ENCODE results near the gene RTP3. TPM values are rescaled to one million over a fixed set of nuclear protein-coding genes. Genes with fewer than 3 reads are reported as not detected.

The RTP3 gene
- total and polyA plus RNA-seq, 2 experiments from 2014 or later: 0.16 TPM; not detected in 1

DNA sequence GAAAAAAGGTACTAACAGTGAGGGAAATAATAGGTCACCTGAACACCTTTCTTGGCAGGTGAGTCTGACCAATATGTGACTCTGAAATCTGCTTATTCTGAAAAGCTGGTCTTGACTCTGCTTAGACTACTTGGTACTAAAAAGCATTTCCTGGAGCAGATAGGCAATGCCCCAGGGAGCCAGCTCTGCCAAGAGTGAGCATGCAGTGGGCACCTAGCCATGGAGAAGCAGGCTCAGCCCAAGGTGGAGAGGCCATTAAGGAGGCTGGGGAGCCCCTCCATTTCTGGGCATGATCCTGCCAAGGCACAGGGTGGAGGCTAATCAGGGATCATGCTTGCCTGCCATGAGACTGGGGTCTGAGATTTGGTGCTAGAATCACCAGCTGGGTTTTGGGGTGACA is 31.5 kb upstream of the RTP3 start:
- H3K4me2 ChIP-seq: no peak overlapping the region
- Mint-ChIP-seq H3K4me1 (peaks cover 2% of the 10 kb centered on the region), H3K27me3 (ENCODE audit: insufficient read depth, low read depth, poor library complexity) (peaks cover 21% of the 10 kb centered on the region), H3K4me3 (no peak overlapping the region), H3K27ac (no peak overlapping the region), H3K36me3 (ENCODE audit: low read depth) (no peaks in the 10 kb centered on the region), H3K9me3 (no peaks in the 10 kb centered on the region; the same call in 1 of the 3 replicates)
- H3K4me3 ChIP-seq: no peak overlapping the region
- no peak overlapping the region for H3K27ac ChIP-seq (ENCODE audit: low read depth)
- no peaks in the 10 kb centered on the region for H3F3A ChIP-seq (replicated peaks; ENCODE audit: low read depth)
- H2AFZ ChIP-seq: no peak overlapping the region
- TF ChIP-seq STAT1 (IDR thresholded peaks at IDR 0.05; ENCODE audit: unreplicated experiment) (no peak), JUNB (IDR thresholded peaks at IDR 0.05; ENCODE audit: unreplicated experiment) (no peak), ZNF331 (CRISPR knock-in tag; IDR thresholded peaks at IDR 0.05; ENCODE audit: low read depth) (no peak), EZH2 (IDR thresholded peaks at IDR 0.05; ENCODE audit: low read depth, unreplicated experiment) (no peak), ZNF114 (CRISPR knock-in tag; IDR thresholded peaks at IDR 0.05) (no peak), EZH2phosphoT487 (IDR thresholded peaks at IDR 0.05; ENCODE audit: unreplicated experiment) (no peak), POLR2AphosphoS5 (IDR thresholded peaks at IDR 0.05; ENCODE audit: low read depth) (no peak), NANOG (IDR thresholded peaks at IDR 0.05; ENCODE audit: borderline replicate concordance) (no peak), CREB1 (CRISPR knock-in tag; IDR thresholded peaks at IDR 0.05; ENCODE audit: low read depth) (no peak)
- TF ChIP-seq, protein P1, sequence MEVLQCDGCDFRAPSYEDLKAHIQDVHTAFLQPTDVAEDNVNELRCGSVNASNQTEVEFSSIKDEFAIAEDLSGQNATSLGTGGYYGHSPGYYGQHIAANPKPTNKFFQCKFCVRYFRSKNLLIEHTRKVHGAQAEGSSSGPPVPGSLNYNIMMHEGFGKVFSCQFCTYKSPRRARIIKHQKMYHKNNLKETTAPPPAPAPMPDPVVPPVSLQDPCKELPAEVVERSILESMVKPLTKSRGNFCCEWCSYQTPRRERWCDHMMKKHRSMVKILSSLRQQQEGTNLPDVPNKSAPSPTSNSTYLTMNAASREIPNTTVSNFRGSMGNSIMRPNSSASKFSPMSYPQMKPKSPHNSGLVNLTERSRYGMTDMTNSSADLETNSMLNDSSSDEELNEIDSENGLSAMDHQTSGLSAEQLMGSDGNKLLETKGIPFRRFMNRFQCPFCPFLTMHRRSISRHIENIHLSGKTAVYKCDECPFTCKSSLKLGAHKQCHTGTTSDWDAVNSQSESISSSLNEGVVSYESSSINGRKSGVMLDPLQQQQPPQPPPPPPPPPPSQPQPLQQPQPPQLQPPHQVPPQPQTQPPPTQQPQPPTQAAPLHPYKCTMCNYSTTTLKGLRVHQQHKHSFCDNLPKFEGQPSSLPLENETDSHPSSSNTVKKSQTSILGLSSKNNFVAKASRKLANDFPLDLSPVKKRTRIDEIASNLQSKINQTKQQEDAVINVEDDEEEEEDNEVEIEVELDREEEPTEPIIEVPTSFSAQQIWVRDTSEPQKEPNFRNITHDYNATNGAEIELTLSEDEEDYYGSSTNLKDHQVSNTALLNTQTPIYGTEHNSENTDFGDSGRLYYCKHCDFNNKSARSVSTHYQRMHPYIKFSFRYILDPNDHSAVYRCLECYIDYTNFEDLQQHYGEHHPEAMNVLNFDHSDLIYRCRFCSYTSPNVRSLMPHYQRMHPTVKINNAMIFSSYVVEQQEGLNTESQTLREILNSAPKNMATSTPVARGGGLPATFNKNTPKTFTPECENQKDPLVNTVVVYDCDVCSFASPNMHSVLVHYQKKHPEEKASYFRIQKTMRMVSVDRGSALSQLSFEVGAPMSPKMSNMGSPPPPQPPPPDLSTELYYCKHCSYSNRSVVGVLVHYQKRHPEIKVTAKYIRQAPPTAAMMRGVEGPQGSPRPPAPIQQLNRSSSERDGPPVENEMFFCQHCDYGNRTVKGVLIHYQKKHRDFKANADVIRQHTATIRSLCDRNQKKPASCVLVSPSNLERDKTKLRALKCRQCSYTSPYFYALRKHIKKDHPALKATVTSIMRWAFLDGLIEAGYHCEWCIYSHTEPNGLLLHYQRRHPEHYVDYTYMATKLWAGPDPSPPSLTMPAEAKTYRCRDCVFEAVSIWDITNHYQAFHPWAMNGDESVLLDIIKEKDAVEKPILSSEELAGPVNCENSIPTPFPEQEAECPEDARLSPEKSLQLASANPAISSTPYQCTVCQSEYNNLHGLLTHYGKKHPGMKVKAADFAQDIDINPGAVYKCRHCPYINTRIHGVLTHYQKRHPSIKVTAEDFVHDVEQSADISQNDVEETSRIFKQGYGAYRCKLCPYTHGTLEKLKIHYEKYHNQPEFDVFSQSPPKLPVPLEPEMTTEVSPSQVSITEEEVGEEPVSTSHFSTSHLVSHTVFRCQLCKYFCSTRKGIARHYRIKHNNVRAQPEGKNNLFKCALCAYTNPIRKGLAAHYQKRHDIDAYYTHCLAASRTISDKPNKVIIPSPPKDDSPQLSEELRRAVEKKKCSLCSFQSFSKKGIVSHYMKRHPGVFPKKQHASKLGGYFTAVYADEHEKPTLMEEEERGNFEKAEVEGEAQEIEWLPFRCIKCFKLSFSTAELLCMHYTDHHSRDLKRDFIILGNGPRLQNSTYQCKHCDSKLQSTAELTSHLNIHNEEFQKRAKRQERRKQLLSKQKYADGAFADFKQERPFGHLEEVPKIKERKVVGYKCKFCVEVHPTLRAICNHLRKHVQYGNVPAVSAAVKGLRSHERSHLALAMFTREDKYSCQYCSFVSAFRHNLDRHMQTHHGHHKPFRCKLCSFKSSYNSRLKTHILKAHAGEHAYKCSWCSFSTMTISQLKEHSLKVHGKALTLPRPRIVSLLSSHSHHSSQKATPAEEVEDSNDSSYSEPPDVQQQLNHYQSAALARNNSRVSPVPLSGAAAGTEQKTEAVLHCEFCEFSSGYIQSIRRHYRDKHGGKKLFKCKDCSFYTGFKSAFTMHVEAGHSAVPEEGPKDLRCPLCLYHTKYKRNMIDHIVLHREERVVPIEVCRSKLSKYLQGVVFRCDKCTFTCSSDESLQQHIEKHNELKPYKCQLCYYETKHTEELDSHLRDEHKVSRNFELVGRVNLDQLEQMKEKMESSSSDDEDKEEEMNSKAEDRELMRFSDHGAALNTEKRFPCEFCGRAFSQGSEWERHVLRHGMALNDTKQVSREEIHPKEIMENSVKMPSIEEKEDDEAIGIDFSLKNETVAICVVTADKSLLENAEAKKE (CRISPR knock-in tag; IDR thresholded peaks at IDR 0.05): no peak
- TF ChIP-seq, protein P2, sequence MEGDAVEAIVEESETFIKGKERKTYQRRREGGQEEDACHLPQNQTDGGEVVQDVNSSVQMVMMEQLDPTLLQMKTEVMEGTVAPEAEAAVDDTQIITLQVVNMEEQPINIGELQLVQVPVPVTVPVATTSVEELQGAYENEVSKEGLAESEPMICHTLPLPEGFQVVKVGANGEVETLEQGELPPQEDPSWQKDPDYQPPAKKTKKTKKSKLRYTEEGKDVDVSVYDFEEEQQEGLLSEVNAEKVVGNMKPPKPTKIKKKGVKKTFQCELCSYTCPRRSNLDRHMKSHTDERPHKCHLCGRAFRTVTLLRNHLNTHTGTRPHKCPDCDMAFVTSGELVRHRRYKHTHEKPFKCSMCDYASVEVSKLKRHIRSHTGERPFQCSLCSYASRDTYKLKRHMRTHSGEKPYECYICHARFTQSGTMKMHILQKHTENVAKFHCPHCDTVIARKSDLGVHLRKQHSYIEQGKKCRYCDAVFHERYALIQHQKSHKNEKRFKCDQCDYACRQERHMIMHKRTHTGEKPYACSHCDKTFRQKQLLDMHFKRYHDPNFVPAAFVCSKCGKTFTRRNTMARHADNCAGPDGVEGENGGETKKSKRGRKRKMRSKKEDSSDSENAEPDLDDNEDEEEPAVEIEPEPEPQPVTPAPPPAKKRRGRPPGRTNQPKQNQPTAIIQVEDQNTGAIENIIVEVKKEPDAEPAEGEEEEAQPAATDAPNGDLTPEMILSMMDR (conservative IDR thresholded peaks at IDR 0.05; ENCODE audit: low read depth in 2 of 2): no peak
- TF ChIP-seq, protein P3, sequence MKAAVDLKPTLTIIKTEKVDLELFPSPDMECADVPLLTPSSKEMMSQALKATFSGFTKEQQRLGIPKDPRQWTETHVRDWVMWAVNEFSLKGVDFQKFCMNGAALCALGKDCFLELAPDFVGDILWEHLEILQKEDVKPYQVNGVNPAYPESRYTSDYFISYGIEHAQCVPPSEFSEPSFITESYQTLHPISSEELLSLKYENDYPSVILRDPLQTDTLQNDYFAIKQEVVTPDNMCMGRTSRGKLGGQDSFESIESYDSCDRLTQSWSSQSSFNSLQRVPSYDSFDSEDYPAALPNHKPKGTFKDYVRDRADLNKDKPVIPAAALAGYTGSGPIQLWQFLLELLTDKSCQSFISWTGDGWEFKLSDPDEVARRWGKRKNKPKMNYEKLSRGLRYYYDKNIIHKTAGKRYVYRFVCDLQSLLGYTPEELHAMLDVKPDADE (IDR thresholded peaks at IDR 0.05): no peak
- TF ChIP-seq, protein P4, sequence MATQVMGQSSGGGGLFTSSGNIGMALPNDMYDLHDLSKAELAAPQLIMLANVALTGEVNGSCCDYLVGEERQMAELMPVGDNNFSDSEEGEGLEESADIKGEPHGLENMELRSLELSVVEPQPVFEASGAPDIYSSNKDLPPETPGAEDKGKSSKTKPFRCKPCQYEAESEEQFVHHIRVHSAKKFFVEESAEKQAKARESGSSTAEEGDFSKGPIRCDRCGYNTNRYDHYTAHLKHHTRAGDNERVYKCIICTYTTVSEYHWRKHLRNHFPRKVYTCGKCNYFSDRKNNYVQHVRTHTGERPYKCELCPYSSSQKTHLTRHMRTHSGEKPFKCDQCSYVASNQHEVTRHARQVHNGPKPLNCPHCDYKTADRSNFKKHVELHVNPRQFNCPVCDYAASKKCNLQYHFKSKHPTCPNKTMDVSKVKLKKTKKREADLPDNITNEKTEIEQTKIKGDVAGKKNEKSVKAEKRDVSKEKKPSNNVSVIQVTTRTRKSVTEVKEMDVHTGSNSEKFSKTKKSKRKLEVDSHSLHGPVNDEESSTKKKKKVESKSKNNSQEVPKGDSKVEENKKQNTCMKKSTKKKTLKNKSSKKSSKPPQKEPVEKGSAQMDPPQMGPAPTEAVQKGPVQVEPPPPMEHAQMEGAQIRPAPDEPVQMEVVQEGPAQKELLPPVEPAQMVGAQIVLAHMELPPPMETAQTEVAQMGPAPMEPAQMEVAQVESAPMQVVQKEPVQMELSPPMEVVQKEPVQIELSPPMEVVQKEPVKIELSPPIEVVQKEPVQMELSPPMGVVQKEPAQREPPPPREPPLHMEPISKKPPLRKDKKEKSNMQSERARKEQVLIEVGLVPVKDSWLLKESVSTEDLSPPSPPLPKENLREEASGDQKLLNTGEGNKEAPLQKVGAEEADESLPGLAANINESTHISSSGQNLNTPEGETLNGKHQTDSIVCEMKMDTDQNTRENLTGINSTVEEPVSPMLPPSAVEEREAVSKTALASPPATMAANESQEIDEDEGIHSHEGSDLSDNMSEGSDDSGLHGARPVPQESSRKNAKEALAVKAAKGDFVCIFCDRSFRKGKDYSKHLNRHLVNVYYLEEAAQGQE (IDR thresholded peaks at IDR 0.05; ENCODE audit: unreplicated experiment): no peak
- H3K4me1 ChIP-seq (ENCODE audit: insufficient read depth): peaks cover 6% of the 10 kb centered on the region; the same call in 1 of the 2 replicates
- ATAC-seq (no peak), DNase-seq (ENCODE audit: low spot score) (no peak)
- H3K79me2 ChIP-seq (replicated peaks; ENCODE audit: insufficient read depth): no peaks in the 10 kb centered on the region
- H3K9me2 ChIP-seq (ENCODE audit: insufficient read depth): no peaks in the 10 kb centered on the region
- no peaks in the 10 kb centered on the region for H3K36me3 ChIP-seq (ENCODE audit: insufficient read depth)
- no peaks in the 10 kb centered on the region for H4K20me1 ChIP-seq (replicated peaks; ENCODE audit: insufficient read depth)
- H3K27me3 ChIP-seq (ENCODE audit: insufficient read depth): peaks cover 39% of the 10 kb centered on the region

Measured in GM23338 (cell line).